Mucosa of stomach (tissue), 1 donor: ENCODE data around the gene USP25.

Experiments
- H3K27me3 ChIP-seq: one replicate; pipeline ENCODE4 v1.7.0; 2013; ENCODE audit warnings: mild to moderate bottlenecking, low read length; ENCODE audit not compliant: control insufficient read depth, insufficient read depth
- H3K36me3 ChIP-seq: one replicate; pipeline ENCODE4 v1.7.0; 2013; ENCODE audit warnings: low read length; ENCODE audit not compliant: control insufficient read depth, insufficient read depth
- H3K4me1 ChIP-seq: one replicate; pipeline ENCODE4 v1.7.0; 2013; ENCODE audit warnings: mild to moderate bottlenecking, low read length; ENCODE audit not compliant: control insufficient read depth, insufficient read depth
- H3K4me3 ChIP-seq: one replicate; pipeline ENCODE4 v1.7.0; 2013; ENCODE audit warnings: low read length
- H3K9ac ChIP-seq: one replicate; pipeline ENCODE4 v1.7.0; 2013; ENCODE audit warnings: mild to moderate bottlenecking, low read length, moderate library complexity
- H3K9me3 ChIP-seq: one replicate; pipeline ENCODE4 v1.7.0; 2013; ENCODE audit warnings: mild to moderate bottlenecking, low read length, moderate library complexity; ENCODE audit not compliant: control insufficient read depth
- donor health status: Pancreatic carcinoma.

USP25 gene

GRCh38 chr21:15801352-15801863 lies 71.6 kb downstream of the USP25 start:
- Histone ChIP-seq H3K27me3 (no peaks in the 10 kb centered on the region), H3K9me3 (no peaks in the 10 kb centered on the region), H3K36me3 (no peaks in the 10 kb centered on the region), H3K9ac (no peak overlapping the region), H3K4me1 (peaks cover 11% of the 10 kb centered on the region), H3K4me3 (no peak overlapping the region)

GRCh38 chr21:15804247-15805005 lies 74.6 kb downstream of the USP25 start:
- Histone ChIP-seq H3K36me3 (no peaks in the 10 kb centered on the region), H3K27me3 (no peaks in the 10 kb centered on the region), H3K9me3 (no peaks in the 10 kb centered on the region), H3K4me3 (no peak overlapping the region), H3K4me1 (no peaks in the 10 kb centered on the region), H3K9ac (no peak overlapping the region)

- H3K36me3 ChIP-seq, result no peaks in the 10 kb centered on the region
- no peaks in the 10 kb centered on the region for H3K9me3 ChIP-seq
- H3K4me1 ChIP-seq, result no peaks in the 10 kb centered on the region
- H3K27me3 ChIP-seq, result no peaks in the 10 kb centered on the region
- no peak overlapping the region for H3K9ac ChIP-seq
- H3K4me3 ChIP-seq, result no peak overlapping the region
Observed at GRCh38 chr21:15809065-15809464, 79.3 kb downstream of the USP25 start.

GRCh38 chr21:15809818-15810217 lies 80.0 kb downstream of the USP25 start:
- H3K4me3 ChIP-seq, result no peak overlapping the region
- H3K9ac ChIP-seq, result no peak overlapping the region
- H3K27me3 ChIP-seq, result no peaks in the 10 kb centered on the region
- no peaks in the 10 kb centered on the region for H3K9me3 ChIP-seq
- H3K4me1 ChIP-seq, result no peaks in the 10 kb centered on the region
- H3K36me3 ChIP-seq, result no peaks in the 10 kb centered on the region

- H3K36me3 ChIP-seq, result peaks cover 3% of the 10 kb centered on the region
- H3K27me3 ChIP-seq, result no peaks in the 10 kb centered on the region
Observed at GRCh38 chr21:15815285-15815684, 85.5 kb downstream of the USP25 start.

GRCh38 chr21:15820327-15820726 lies 90.5 kb downstream of the USP25 start:
- no peaks in the 10 kb centered on the region for H3K4me1 ChIP-seq
- H3K4me3 ChIP-seq, result no peak overlapping the region
- H3K27me3 ChIP-seq, result no peaks in the 10 kb centered on the region
- peaks cover 3% of the 10 kb centered on the region for H3K36me3 ChIP-seq
- no peaks in the 10 kb centered on the region for H3K9me3 ChIP-seq
- no peak overlapping the region for H3K9ac ChIP-seq

More at GRCh38 chr21:15815285-15815684, 85.5 kb downstream of the USP25 start:
- no peak overlapping the region for H3K4me3 ChIP-seq
- no peak overlapping the region for H3K9ac ChIP-seq
- no peaks in the 10 kb centered on the region for H3K4me1 ChIP-seq
- H3K9me3 ChIP-seq, result no peaks in the 10 kb centered on the region

GRCh38 chr21:15820852-15821379 lies 91.1 kb downstream of the USP25 start:
- Histone ChIP-seq H3K9me3 (no peaks in the 10 kb centered on the region), H3K27me3 (no peaks in the 10 kb centered on the region), H3K36me3 (peaks cover 3% of the 10 kb centered on the region)

GRCh38 chr21:15823486-15824150 lies 93.8 kb downstream of the USP25 start:
- H3K9me3 ChIP-seq, result no peaks in the 10 kb centered on the region
- no peaks in the 10 kb centered on the region for H3K27me3 ChIP-seq
- H3K4me1 ChIP-seq, result no peaks in the 10 kb centered on the region
- H3K36me3 ChIP-seq, result no peaks in the 10 kb centered on the region
- no peak overlapping the region for H3K9ac ChIP-seq
- H3K4me3 ChIP-seq, result no peak overlapping the region

More at GRCh38 chr21:15820852-15821379, 91.1 kb downstream of the USP25 start:
- Histone ChIP-seq H3K9ac (no peak overlapping the region), H3K4me3 (no peak overlapping the region), H3K4me1 (no peaks in the 10 kb centered on the region)

GRCh38 chr21:15825700-15826099 lies 95.9 kb downstream of the USP25 start:
- Histone ChIP-seq H3K4me1 (no peaks in the 10 kb centered on the region), H3K9ac (no peak overlapping the region), H3K36me3 (no peaks in the 10 kb centered on the region), H3K9me3 (no peaks in the 10 kb centered on the region), H3K4me3 (no peak overlapping the region), H3K27me3 (no peaks in the 10 kb centered on the region)

GRCh38 chr21:15826147-15826780 lies 96.5 kb downstream of the USP25 start:
- no peaks in the 10 kb centered on the region for H3K9me3 ChIP-seq
- H3K27me3 ChIP-seq, result no peaks in the 10 kb centered on the region
- H3K36me3 ChIP-seq, result no peaks in the 10 kb centered on the region
- no peak overlapping the region for H3K9ac ChIP-seq
- H3K4me3 ChIP-seq, result no peak overlapping the region
- H3K4me1 ChIP-seq, result no peaks in the 10 kb centered on the region

- H3K9me3 ChIP-seq, result no peaks in the 10 kb centered on the region
- no peak overlapping the region for H3K4me3 ChIP-seq
- H3K4me1 ChIP-seq, result no peaks in the 10 kb centered on the region
- no peak overlapping the region for H3K9ac ChIP-seq
- H3K36me3 ChIP-seq, result no peaks in the 10 kb centered on the region
- no peaks in the 10 kb centered on the region for H3K27me3 ChIP-seq
Observed at GRCh38 chr21:15826908-15827601, 97.3 kb downstream of the USP25 start.
